Suppressor macrophage treated with lipopolysaccharide for 1 hour (primary cell): ENCODE data around the gene PELI1.

Experiments
- DNase-seq, 3 donors: peaks; one replicate each; pipeline ENCODE4 v3.0.0-alpha.2; 2020 to 2022

PELI1 gene, protein sequence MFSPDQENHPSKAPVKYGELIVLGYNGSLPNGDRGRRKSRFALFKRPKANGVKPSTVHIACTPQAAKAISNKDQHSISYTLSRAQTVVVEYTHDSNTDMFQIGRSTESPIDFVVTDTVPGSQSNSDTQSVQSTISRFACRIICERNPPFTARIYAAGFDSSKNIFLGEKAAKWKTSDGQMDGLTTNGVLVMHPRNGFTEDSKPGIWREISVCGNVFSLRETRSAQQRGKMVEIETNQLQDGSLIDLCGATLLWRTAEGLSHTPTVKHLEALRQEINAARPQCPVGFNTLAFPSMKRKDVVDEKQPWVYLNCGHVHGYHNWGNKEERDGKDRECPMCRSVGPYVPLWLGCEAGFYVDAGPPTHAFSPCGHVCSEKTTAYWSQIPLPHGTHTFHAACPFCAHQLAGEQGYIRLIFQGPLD

DNA sequence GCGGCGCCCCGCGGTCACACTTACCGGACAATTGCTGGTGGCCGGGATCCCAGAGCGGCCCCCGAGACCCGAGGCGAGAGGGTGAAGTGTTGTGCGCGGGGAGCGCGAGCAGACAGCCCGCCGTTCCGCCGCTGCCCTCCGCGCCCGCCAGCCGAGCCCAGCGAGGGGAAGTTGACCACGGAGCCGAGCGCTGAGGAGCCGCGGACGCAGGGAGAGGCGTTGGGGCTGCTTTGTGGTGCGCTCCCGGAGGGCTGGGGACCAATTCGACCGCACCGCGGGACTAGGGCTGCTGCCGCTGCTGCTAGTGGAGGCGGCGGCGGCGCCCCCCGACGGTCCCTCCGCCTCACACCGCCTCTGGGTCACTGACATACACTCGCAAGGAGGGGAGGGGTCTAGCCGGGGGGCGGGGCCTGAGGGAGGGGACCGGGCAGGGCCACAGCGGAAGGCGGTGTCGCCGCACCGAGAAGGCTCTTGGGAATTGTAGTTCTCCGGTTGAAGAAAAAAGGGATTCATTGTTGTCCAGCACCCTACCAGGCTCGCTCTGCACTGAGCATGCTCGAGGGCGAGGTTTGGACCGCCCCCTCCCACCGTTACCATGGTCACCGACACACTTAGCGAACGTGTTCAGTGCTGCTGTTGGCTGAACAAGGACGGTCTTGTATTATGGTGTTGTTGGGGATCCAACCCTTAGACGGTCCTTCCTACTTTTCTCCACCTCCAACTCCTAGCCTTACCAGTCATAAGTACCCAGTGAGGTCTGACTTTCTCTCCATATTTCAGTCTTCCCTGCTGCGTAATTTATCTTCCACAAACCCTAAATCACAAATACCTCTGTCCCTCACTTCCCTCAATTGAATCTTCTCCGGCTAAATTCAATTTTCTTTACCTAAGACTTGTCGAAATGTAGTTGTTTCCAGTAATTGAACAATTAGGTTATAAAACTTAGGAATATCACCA is at the start of gene PELI1:
Gene PELI1 (minus strand): TSS at position 364 of the 957 bp plus-strand sequence. CDS start 36,110 bp downstream, outside the sequence.
- peak; percentile 97 to 98 (median 97) for DNase-seq

DNA sequence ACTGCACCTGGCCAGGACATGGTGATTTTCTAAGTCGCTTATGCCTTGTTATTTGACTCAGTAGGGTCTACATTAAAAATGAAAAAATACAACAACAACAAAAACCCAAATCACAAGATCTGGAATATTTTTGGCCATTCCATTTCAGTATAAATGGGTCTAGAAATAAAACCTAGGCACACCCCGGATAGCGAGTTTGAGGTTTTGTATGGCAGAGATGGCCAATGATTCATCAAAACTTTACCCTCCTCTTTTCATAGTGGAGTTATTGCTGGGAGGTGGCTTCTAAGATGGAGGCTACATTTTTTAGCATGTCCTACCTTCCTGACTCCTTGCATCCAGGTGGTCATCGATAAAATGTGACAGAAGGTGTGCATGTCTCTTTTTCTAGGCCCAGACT is 49.3 kb upstream of the PELI1 start:
- DNase-seq = peak; percentile 45 to 74 (median 67)

DNA sequence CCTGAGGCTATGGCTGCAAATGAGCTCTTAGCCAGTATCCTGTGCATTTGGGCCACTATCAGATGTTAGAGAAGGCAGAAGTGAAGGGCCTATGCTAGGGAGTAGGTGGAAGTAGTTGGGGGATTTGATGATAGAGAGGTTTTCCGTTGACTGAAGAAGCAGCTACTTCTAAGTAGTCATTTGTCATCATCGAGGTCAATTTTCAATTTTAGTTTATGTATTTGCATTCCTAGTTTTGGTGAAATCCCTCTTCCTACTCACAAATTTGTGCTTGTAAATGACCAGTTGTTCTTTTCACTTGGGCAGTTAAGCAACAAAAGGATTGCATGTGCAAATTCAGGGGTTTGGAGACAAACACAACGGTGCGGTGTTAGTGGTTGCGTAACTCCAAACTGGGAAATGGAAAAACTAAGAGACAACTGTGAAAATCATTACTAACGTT is 48.5 kb upstream of the PELI1 start:
- DNase-seq = peak; percentile 88 to 100 (median 96)

DNA sequence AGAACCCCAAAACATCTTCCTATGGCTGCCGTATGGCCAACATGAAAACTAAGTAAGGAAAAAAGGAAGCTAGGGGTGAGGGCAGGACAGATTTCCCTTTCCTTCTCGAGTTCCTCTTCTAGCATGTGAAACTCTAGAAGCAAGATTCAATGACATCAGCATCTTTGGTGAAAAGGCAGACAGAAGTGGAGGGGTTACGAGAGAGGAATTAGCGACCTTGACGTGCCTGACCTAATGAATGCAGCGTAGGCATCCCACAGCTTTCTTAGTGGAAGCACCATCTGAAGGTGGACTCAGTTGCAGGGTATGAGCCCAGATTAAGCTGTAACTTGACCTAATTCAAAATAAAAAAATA is 47.9 kb upstream of the PELI1 start:
- peak; percentile 94 to 100 (median 99) for DNase-seq

DNA sequence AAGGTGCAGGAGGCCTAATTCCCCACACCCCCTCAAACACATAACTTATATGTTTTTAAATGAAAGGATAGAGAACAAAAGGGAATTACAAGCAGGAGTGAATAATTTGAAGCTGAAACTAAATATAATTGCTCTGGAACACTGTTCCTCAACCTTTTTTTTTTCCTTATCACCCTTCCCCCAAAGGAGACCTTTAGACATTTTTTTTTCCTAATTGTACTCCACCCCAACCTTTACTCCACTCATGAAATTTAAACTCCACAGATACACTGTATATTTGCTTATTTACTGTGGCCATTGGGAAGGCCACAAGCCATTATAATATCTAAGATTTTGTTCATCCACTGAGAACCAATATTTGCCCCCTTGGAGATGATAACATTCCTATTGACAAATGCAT is 45.4 kb upstream of the PELI1 start:
- DNase-seq = no peak

DNA sequence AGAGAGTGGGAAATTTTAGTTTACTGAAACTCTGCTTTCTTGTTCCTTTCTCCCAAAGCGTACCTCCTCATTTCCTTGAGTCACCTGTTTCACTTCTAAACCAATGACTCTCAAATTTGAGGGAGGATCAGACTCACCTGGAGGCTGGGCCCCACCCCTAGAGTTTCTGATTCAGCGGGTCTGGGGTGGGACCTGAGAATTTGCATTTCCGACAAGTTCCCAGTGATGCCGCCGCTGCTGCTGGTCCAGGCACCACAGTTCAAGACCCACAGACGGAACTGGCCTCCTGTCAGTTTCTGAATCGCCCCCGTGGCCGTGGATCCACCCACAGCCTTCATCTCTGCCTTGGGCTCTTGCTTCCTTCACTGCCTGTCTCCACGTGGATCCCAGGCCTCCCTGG is 44.9 kb upstream of the PELI1 start:
- DNase-seq = no peak

DNA sequence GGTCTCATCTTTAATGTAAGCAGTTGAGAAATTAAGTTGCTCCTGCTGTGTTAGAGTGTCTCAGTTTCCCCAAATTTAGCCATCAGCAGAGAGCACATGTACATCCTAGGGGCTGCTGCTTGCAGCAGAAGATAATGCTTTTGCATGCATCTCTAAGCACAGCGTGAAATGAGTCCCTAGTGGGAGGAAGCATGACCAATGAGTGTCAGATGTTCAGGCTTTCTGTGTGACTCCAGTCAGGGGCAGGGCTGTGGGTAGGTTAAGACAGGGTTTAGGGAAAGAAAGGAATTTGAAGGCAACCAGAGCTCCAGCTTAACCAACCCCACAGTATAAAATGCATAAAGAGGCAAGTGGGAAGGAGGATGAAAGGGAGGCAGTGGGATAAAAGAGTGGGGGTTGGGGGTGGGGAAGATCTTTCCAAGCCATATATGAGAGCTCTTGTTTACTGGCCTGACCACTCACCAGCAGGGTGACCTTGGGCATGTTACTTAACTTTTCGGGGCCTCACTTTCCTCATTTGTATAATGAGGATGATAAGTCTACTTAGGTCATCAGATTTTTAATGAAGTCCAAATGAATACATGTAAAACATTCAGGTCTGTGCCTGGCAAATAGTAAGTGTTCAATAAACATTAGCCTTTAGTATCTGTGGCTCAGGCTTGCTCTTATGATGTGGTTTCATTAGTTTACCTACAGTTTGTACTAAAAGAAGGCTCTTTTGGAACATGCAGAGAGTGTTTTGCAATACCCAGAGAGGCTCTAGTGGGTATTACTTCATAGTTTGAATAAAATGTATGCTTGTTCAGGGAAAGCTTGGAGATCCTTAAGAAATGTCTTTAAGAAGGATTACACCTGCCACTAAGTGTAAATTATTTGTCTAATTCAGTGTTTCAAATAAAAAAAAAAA is 42.7 kb upstream of the PELI1 start:
- peak; percentile 68 to 79 (median 78) for DNase-seq

DNA sequence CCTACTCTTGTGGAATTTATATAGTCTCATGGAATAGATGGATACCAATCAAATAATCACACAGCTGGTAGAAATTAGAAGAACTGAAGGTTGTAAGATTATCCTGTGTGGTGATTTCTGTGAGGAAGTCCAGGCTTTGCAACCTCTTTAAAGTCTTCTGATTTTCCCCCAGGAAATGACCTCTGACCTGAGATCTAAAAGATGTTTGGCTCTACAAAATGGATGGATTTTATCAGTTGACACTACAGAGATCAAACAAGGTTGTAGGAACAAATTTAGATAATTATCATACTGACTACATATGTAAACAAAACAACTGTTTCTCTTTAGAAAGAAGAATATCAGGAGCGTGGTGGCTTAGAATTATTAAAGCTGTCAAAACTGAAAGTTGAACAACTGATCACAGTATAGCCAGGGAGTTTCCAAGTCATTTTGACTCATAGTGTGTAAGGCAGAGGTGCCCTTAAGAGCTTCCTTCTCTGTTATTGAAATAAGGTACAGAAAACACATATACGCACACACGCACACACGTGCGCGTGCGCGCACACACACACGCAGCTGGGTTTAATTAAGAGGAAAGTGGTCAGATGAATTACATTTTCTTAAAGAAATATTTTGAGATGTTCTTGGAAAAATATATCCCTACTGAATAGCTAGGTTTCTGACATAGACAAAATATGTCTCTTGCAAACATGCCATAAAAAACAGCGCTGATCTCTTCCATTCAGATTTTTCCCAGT is 35.5 kb upstream of the PELI1 start:
- DNase-seq = peak; percentile 68 to 83 (median 75)

DNA sequence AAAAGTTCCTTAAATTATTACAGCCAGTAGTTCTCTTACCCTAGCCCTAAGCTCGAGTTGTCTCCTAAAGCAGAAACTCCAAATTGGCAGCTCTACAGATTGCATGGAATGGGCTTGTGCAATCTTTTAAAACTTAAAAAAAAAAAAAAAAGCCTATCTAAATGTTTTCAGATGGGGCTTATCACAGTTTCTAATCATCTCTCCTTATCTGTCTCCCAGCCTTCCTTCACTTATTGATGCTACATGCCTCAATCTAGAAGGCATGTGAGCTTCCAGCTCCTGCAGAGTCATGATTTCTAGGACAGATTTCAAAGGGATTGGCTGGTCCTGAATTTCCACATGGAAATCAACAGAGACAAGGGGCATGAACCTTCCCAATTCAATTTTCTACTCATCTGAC is 33.1 kb upstream of the PELI1 start:
- DNase-seq = no peak

DNA sequence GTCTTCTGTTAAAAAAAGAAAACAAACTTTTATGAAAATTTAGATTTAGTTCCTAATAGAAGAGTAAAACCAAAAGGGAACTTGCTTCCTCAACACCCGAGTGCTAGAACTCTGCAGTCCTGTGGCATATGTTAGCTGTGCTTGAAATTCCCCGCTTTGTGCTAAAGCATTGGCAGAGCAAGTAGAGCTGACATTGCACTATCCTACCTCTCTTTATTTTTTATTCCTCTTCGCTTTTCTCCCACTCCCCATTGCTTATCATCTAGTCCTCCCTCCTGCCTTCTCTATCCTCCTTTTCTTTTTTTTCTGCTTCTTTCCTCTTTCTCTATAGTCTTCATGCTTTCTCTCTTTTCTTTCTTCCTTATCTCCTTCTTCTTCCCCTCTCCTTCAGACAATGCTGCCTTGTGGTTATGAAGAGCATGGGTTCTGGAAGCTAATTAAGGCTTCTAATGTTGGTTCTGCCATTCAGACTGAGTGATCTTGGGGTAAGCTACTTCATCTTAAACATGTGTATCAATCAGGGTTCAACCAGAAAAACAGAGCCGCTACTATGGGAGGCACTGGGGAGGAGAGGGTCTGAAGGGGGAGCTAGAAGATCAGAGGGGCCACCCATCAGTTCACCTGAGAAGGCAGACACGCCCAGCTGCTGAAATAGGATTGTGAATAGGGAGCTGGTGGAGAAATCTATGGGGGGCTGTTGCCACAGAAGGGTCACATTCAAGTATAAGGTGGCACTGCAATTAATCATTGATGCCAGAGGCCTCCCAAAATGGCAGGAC is 31.4 kb upstream of the PELI1 start:
- no peak for DNase-seq

DNA sequence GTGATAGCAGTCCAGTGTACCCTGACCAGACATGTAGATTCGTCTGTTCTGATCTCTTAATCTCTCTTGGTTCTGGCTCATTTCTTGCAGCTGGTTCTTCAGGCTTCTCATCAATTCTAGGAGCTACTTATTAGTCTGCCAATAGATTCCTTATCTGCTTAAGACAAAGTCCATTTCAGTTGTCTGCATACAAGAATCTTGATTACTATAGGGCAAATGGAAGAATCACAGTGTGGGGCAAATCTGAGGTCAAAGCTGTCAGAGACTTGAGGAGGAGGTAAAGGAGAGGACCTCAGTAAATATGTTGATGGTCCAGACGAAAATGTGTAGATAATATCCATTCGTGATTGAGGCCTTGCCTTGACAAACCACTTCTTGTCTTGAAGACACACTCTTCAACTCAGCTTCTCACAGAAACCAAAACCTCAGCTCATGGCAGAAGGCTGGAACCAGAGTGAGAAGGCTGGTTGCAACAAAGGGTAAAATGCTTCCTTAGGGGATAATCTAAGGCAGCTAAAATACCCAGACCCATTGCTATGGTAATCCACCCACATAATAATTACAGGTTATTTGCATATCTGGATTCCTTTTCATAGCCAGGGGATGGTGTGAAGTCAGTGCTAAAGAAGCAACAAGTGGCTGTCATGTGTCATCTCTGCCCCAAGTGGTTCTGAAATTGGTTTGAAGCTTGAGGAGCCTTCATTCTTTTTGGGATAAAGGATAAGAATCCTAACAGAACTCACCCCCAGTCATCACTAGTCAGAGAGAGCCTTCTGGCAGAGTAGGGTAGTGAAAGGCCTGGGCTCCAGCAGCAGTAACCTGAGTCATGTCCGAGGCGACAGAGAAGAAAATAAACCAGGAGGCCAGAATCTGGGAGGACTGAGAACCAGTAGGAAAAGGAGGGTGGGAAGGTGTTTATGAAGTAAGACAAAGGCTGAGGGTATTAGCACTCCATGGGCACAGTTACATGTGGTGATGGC is 29.2 kb upstream of the PELI1 start:
- DNase-seq = peak in 1 of 3 donors; percentile 46

DNA sequence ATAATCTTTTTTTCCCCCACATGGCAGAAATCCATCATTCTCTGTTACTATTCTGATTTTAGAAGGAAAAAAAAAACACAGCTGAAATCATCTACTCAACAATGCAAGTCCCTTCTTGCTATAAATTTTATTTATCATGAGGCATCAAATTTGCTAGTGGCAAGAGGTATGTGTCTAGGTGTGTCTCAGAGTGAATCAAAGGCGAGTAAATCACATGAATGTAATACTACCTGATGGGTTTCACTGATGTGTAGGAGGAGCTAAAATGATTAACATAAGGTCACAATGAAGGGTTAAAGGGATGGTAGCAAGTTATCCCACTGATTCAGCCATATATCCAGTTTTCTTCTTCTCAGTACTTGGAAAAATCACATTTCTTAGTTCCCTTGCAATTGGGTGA is 24.5 kb upstream of the PELI1 start:
- no peak for DNase-seq

DNA sequence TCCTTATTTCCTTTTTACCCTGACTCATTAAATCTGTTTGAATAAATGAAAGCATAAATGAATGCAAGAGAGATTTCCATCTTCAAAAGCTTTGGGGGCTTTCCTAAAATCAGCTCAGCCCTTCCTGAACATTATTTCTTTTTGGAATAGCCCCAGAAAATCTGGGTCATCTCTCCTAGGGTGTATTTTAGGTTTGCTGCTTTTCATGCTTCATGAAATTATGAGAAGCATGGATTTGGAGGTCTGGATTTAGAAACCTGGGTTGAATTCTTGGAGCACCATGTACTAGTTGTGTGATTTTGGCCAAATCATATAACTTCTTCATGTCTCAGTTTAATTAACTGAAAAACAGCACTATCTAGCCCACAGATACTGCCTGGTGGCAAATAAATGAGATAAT is 24.0 kb upstream of the PELI1 start:
- DNase-seq = no peak

DNA sequence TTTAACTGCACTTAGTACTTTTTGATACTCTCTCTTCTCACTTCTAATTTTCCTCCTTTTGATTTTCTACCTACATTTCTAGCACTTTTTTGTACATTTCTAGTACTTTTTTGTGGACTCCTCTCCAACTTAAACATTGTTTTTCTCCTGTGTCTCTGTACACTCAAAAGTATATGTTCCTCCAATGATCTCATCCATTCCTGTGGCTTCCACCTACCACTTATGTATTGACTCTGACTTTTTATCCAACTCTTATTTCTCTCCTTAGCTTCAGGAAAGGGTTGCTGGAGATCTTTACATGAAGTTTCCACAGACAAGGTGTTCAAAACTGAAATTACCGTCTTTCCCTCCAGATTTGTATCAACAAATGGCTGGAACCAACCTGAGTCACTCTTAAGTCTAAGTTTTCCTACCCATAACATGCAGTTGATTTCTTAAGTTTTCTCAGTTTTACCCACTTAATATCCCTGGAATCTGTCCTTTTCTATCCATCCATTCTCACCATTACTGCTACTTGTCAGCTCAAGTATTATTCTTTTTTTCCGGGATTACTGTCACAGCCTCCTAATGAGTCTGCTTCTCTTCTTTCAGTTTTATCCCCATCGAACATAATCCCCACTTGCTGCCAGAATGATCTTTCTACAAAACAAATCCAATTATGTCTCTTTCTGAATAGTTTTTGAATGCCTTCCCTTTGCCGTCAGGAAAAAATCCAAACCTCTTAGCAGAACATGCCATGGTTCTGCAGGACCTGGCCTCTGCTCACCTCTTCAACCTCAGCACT is 22.6 kb upstream of the PELI1 start:
- peak in 2 of 3 donors; percentile 31 to 45 for DNase-seq

DNA sequence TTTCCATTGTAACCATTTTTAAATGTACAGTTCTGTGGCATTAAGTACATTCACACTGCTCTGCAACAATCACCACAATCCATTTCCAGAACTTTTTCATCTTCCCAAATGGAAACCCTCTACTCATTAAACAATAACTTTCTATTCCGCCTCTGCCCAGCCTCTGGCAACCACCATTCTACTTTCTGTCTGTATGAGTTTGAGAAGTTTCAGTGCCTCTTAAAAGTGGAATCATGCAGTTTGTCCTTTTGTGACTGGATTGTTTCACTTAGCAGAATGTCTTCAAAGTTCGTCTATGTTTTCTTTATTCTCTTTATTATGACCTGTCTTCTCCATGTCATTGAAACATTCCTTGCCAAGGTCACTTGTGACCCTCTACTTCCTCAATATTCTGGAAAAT is 22.0 kb upstream of the PELI1 start:
- no peak for DNase-seq

DNA sequence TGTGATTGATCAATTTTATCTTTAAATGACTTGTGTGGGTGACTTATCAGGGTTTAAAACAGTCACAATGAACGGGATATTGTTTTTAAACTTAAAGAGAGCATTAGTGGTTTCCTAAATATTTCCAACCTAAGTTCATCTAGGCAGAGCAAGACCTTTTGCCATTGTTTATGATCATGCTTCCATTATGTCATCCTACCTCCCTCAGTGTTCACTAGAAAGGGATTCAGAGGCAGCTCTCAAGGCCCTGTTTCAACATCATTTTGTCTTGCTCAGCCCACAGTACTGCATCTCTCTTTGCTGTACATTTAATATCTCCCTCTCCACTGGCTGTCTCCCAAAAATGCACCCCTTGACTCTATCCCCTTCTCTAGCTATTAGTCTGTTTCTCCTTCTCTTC is 21.5 kb upstream of the PELI1 start:
- DNase-seq = peak; percentile 45 to 67 (median 56)

DNA sequence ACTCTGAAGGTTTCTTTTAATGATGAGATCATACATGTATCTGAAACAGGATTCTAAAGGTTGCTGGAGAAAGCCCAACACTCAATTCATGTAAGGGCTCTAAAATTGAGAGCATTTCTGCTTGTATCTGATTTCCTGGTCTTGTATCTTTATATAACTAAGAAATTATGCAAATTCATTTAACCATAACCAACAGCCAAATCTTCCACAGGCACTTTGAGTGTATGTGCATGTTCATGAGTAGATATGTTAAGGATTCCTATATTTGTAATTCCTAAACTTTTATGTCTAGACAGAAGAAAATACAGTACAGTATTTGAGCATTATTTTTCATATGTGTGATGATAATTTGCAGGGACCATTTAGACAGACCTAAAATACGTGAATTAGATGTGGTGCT is 20.4 kb upstream of the PELI1 start:
- no peak for DNase-seq

DNA sequence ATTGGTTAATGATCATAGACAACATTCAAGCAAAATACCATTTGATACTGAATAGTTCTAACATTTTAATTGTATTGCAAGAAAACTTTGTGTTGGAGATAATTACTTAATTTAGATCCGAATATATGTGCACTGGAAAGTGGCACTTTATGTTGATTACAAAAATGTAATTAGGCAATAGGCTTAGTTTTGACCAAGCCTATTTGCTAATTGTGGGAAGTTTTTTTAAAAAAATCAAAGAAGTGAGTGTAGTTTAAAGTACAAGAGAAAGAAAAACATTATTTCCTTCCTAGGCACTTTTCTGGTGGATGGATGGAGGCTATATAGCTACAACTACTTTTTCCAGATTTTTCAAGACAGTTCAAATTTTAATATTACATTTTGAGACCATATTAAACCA is 18.3 kb upstream of the PELI1 start:
- DNase-seq = peak in 2 of 3 donors; percentile 44 to 53

DNA sequence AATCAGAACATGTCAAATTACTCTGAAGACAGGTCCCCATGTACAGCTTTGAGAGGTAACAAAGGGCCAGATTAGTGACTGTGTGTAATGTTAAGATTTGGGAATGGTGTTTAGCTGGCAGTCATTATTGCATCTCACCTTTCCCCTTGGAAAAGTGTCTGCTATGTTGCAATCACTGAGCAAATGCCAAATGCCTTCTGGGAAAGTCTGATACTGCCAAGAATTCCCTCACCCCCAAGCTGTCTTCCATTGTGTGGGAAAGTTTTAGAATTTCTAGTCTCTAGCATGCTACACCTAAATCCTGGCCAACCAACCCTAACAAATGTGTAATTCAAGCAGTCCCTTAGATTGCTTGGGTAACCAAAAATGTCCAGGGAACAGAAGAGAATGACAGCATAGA is 13.6 kb upstream of the PELI1 start:
- no peak for DNase-seq
